Embryonic facial prominence (tissue), 1 donor: ENCODE data around the gene PCDHB2.
"Not testable (repeated sequence)": the region's sequence is repeated elsewhere in the genome, so short reads cannot be mapped to it uniquely, and the experiment has no call there.

Source experiments
- DNase-seq: peaks from one replicate; pipeline ENCODE4 v3.0.0-alpha.2; 2016; ENCODE audit errors: extremely low spot score

The PCDHB2 gene

DNA sequence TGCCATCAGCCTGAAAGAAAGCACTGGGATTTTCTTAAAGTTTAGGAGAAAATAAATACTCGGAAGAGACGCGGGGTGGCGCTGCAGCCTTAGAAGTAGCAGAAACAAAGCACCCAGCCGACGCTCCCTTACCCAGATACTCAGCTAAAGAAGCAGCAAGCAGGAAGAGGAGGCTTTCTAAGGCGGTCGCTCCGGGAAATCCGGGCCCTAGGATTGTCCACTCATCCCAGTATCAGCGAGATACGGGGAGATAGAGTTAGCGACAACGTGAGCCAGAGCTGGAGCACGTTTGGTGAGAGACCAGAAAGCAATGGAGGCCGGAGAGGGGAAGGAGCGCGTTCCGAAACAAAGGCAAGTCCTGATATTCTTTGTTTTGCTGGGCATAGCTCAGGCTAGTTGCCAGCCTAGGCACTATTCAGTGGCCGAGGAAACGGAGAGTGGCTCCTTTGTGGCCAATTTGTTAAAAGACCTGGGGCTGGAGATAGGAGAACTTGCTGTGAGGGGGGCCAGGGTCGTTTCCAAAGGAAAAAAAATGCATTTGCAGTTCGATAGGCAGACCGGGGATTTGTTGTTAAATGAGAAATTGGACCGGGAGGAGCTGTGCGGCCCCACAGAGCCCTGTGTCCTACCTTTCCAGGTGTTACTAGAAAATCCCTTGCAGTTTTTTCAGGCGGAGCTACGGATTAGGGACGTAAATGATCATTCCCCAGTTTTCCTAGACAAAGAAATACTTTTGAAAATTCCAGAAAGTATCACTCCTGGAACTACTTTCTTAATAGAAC, at the start of gene PCDHB2:
Gene PCDHB2, plus strand, starts transcription at position 135 of the 782 bp plus-strand sequence. Its CDS starts 176 bp downstream, at position 311.
- no peak for DNase-seq

DNA sequence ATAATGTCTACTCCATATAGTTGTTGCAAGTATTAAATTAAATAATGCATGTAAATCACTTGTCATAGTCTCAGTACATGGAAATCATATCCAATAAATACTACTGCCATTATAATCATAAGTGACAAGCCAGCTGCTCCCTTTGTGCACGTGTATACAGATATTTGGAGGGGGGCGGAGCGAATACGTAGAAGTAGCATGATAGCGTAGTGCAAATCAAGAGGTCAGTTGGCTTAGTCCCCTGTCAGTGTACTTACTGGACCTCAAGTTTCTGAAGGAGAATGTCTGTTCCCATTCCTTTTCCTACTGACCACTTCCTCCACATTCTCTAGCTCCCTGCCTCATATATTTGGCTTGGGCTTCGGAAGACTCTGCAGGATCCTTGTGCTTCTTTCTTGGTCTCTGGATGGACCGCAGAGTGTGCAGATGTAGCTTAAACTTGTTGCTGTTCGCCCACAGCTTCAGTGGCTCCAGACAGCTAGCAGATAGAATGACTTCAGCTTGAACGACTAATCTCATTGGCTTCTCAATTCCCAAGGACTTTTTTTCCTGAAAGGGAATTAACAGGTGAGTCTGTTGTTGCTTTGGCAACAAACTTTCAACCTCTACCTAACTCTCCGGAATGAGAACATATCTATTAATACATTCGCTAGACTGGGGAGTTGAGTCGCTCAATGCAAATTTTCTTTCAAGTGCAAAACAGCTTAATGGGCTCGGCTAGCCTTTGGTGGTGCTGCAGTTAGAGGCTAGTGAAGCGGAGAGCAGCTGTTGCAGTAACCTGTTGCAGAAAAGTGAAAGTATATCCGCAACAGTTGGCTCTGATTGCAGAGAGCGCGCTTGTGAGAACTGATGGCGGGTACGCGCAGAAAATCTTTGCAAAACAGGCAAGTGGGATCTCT, 43.5 kb upstream of the PCDHB2 start, which contains the start of gene PCDHB1:
Gene PCDHB1, plus strand, starts transcription at position 753 of the 899 bp plus-strand sequence. Its CDS starts 97 bp downstream, at position 850.
- no peak for DNase-seq

DNA sequence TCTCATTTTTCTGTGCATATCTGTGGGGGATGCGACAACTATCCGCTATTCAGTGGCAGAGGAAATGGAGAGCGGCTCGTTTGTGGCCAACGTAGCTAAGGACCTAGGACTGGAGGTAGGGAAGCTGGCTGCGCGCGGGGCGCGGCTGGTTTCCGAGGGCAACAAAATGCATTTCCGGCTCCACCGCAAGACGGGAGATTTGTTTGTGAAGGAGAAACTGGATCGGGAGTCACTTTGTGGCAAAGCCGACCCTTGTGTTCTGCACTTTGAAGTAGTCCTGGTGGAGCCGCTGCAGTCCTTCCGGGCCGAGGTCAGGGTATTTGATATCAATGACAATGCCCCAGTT, 42.9 kb upstream of the PCDHB2 start:
- DNase-seq: no peak

DNA sequence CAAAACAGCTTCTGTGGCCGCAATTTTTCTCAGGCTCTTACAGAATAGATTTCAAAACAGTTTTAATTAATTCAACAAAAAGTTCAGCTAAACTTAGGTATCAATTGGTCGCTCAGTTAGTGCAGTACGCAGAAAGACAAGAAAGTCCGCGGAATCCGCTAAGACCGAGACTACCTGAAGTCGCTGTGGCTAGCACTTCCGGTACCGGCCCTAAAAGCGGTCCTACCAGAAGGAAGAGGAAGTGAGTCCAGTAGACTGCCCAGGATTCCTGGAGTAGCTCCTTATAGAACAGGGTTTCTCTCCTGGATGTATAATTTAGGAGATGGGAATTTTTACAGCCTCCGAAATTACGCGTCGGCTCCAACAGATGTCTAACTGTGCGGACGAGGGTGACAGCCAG, 16.6 kb upstream of the PCDHB2 start:
- DNase-seq: no peak

DNA sequence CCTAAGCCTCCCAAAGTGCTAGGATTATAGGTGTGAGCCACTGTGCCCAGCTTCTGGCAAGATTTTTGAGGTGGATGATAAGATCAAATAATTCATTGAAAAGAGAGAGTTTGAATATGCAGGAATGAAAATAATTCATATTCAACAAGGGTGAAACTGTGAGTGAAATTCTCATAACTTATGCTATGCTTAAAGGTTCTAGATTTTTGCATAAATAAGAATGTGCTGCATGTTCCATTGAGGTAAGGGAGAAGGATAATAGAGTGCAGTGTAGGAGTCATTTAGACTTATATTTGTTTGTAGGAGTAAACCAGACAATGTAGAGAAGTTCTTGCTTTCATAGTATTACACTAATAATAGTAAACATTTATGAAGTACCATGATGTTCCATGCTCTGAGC, 12.2 kb upstream of the PCDHB2 start:
- no peak for DNase-seq

DNA sequence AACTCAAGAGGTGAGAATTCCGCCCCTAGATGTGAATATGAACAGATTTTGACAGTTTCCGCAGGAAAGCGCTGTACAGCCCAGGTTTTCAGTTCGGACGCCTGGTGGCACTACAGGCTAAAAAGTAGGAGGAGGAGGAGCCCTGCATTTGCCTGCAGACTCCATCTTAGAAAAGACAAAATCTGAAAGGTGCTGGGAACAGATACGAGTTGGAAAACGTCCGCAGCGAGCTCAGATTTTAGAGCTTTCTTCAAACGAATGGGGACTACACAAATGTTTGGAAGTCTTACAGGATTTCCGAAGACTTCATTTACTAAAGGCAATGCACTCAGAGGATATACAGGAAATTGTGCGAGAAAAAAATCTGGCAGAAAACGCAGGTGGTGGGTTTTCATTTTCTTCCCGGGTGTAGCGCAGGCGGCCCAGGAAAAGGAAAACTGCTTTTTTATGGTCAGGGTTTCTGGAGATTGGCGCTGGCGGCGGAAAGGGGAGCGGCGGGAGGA, 9.9 kb upstream of the PCDHB2 start:
- DNase-seq: no peak

DNA sequence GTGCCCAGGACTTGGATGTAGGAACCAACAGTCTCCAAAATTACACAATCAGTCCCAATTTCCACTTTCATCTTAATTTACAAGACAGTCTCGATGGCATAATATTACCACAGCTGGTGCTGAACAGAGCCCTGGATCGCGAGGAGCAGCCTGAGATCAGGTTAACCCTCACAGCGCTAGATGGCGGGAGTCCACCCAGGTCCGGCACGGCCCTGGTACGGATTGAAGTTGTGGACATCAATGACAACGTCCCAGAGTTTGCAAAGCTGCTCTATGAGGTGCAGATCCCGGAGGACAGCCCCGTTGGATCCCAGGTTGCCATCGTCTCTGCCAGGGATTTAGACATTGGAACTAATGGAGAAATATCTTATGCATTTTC, 837 bp downstream of the PCDHB2 start:
- no peak for DNase-seq

DNA sequence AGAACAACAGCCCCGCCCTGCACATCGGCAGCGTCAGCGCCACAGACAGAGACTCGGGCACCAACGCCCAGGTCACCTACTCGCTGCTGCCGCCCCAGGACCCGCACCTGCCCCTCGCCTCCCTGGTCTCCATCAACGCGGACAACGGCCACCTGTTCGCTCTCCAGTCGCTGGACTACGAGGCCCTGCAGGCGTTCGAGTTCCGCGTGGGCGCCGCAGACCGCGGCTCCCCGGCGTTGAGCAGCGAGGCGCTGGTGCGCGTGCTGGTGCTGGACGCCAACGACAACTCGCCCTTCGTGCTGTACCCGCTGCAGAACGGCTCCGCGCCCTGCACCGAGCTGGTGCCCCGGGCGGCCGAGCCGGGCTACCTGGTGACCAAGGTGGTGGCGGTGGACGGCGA, 1.8 kb downstream of the PCDHB2 start:
- not testable (repeated sequence) for DNase-seq

DNA sequence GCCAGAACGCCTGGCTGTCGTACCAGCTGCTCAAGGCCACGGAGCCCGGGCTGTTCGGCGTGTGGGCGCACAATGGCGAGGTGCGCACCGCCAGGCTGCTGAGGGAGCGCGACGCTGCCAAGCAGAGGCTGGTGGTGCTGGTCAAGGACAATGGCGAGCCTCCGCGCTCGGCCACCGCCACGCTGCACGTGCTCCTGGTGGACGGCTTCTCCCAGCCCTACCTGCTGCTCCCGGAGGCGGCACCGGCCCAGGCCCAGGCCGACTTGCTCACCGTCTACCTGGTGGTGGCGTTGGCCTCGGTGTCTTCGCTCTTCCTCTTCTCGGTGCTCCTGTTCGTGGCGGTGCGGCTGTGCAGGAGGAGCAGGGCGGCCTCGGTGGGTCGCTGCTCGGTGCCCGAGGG, 2.2 kb downstream of the PCDHB2 start:
- DNase-seq: not testable (repeated sequence)

DNA sequence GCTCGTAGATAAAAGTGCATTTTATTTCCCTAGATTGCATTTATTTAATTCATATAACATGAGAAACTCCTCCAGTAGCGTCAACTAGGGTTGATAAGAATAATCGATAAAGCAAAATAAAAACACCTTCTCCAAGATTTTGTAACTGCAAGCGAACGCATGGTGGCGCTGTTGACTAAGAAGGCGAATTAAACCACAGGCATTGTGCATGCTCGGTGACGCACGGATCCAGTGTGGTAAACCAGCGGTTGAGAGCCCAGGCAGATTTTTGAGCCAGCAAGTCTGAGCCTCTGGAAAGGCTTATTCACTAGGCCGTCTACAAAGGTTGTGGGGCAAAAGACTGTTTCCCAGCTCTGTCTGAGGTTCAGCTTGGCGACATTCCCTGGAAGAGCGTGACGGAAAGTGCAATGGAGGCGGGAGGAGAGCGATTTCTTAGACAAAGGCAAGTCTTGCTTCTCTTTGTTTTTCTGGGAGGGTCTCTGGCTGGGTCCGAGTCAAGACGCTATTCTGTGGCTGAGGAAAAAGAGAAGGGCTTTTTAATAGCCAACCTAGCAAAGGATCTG, 5.9 kb downstream of the PCDHB2 start, which contains the start of gene PCDHB3:
Gene PCDHB3, plus strand, starts transcription at position 231 of the 563 bp plus-strand sequence. Its CDS starts 177 bp downstream, at position 408.
- DNase-seq: no peak

DNA sequence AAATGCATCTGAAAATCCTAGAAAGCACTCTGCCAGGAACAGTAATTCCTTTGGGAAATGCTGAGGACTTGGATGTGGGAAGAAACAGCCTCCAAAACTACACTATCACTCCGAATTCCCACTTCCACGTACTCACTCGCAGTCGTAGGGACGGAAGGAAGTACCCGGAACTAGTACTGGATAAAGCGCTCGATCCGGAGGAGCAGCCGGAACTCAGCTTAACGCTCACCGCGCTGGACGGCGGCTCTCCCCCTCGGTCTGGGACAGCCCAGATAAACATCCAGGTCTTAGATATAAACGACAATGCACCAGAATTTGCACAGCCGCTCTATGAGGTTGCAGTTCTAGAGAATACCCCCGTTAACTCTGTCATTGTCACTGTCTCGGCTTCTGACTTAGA, 6.6 kb downstream of the PCDHB2 start:
- DNase-seq: no peak

DNA sequence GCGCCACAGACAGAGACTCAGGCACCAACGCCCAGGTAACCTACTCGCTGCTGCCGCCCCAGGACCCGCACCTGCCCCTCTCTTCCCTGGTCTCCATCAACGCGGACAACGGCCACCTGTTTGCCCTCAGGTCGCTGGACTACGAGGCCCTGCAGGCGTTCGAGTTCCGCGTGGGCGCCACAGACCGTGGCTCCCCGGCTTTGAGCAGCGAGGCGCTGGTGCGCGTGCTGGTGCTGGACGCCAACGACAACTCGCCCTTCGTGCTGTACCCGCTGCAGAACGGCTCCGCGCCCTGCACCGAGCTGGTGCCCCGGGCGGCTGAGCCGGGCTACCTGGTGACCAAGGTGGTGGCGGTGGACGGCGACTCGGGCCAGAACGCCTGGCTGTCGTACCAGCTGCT, 7.7 kb downstream of the PCDHB2 start:
- DNase-seq: not testable (repeated sequence)

DNA sequence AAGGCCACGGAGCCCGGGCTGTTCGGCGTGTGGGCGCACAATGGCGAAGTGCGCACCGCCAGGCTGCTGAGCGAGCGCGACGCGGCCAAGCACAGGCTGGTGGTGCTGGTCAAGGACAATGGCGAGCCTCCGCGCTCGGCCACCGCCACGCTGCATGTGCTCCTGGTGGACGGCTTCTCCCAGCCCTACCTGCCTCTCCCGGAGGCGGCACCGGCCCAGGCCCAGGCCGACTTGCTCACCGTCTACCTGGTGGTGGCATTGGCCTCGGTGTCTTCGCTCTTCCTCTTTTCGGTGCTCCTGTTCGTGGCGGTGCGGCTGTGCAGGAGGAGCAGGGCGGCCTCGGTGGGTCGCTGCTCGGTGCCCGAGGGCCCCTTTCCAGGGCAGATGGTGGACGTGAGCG, 8.1 kb downstream of the PCDHB2 start:
- DNase-seq: not testable (repeated sequence)

DNA sequence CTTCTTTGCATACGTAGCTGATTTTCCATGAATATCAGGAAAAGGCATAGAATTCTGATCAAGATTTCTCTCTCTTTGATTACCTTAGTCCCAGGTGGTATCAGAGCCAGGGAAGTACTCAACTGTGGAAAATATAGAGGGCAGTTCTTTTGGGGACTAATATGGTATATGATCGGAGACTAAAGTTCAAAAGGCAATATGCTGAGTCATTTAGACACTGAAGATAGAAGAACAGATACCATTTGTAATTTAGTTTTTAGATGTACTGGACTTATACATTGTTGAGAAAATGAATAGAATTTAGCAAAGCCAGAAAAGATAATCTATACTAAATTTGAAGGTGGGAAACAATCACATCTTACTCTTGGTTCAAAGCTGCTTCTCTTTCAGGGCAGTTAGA, 10.9 kb downstream of the PCDHB2 start:
- no peak for DNase-seq

DNA sequence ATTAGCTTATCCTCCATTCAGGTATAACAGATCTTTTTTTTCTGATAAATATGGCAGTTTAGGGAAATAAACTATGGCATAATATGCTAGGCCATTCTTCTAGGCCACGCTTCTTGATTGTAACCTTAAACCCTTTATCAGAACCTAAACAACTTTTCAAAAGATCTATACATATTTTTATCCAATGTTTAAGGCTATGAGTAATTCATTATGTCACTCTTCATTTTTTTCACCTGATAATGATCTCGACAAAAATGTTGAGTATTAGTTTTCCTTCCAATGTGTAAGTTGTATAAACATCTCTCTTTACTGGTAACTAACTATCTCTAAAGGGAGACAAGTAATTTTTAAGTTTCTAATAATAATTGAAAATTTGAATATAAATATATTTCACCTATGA, 24.8 kb downstream of the PCDHB2 start:
- no peak for DNase-seq

DNA sequence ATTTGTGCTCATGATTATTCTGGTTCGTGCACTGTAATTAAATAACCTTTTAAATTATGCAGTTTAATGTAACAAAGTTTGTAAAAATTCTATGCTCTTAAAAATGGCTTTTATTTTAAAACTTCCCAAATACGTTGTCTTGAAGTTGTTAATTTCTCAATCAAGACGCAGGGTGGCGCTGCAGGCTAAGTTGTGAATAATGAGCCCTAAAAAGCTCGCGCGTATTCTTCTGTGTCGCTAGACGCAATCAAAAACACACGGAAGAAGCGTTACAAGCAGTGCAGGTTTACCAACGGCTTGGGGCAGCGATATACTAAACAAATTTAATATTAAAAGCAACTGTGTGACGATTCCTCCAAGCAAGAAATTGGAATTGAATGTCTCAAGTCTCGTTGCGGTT, 27.1 kb downstream of the PCDHB2 start, which contains the start of gene PCDHB4:
Gene PCDHB4, plus strand, starts transcription at position 256 of the 400 bp plus-strand sequence. CDS start 181 bp downstream, outside the sequence.
- DNase-seq: no peak

DNA sequence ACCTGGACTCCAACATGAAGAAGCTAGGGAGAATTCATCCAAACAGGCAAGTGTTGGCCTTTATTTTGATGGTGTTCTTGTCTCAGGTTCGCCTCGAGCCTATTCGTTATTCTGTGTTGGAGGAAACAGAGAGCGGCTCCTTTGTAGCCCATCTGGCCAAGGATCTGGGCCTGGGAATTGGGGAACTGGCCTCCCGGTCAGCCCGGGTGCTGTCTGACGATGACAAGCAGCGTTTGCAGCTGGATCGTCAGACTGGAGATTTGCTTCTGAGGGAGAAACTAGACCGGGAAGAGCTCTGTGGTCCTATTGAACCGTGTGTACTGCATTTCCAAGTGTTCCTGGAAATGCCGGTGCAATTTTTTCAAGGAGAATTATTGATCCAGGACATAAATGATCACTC, 27.6 kb downstream of the PCDHB2 start:
- no peak for DNase-seq

DNA sequence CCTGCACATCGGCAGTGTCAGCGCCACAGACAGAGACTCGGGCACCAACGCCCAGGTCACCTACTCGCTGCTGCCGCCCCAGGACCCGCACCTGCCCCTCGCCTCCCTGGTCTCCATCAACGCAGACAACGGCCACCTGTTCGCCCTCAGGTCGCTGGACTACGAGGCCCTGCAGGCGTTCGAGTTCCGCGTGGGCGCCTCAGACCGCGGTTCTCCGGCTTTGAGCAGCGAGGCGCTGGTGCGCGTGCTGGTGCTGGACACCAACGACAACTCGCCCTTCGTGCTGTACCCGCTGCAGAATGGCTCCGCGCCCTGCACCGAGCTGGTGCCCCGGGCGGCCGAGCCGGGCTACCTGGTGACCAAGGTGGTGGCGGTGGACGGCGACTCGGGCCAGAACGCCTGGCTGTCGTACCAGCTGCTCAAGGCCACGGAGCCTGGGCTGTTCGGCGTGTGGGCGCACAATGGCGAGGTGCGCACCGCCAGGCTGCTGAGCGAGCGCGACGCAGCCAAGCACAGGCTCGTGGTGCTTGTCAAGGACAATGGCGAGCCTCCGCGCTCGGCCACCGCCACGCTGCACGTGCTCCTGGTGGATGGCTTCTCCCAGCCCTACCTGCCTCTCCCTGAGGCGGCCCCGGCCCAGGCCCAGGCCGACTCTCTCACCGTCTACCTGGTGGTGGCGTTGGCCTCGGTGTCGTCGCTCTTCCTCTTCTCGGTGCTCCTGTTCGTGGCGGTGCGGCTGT, 29.2 kb downstream of the PCDHB2 start:
- not testable (repeated sequence) for DNase-seq

DNA sequence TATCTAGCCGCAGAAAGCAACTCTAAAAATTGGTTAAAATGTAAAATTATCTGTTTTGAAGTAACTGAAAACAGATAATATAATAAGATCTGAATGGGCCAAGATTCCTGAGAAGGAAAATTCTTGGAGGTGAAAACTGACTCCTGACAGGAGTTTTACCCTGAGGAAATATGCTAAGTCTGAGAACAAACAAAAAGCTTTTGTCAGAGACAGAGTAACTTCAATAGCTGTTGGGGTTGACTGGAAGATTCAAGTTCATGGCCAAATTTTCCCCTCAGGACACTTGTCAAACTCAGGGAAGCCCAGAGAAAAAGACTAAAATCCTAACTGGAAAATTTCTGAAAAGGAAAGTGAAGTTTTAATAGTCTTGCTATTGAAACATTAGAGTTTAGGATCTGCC, 32.9 kb downstream of the PCDHB2 start:
- DNase-seq: no peak

DNA sequence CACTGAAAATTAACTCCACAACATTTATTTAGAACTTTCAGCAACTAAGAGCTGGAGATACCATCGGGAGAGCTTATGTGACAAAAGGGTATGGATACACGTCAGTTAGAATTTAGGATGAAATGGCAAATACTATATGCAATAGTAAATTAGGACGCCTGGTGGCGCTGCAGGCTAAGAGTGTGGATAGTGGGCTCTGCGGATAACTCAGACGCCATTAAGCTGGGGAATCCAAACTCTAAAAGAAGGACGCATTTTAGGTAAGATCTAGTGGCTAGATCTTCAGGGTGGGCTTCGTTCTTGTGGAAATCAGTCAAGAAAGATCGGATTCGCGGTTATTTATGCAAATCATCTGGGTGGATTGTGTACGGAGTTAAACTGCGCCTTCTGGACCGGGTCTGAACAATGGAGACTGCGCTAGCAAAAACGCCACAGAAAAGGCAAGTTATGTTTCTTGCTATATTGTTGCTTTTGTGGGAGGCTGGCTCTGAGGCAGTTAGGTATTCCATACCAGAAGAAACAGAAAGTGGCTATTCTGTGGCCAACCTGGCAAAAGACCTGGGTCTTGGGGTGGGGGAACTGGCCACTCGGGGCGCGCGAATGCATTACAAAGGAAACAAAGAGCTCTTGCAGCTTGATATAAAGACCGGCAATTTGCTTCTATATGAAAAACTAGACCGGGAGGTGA, 40.8 kb downstream of the PCDHB2 start, which contains the start of gene PCDHB5:
Gene PCDHB5, plus strand, starts transcription at position 177 of the 688 bp plus-strand sequence. Its CDS starts 229 bp downstream, at position 406.
- DNase-seq: no peak
